ENCODE results near the gene PRKD3. TPM values are rescaled to one million over a fixed set of nuclear protein-coding genes. Genes with fewer than 3 reads are reported as not detected.
A peak's percentile ranks its signal among the peaks of the same experiment; 100 is the strongest.

Gene PRKD3
- total and polyA plus RNA-seq, 7 donors: 4.4 to 78.8 (median 53.9) TPM

DNA sequence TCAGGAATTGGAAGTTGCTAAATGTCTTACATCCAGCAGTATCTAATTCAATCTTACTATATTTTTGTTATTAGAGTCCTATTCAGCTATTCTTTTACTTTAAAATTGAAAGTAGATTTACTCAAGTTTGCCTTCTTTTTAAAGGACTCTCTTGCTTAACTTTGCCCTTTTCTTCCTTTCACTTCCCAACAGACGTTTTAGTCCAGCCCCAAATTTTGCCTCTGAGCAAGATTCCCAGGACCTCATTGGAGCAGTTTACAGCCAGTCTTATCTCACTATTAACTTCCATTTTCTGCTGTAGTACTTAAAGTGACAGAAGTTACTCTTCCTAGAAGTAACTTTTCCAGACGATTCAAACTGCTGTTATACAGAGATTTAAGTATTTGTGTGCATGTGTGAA, 1.7 kb upstream of the PRKD3 start:
- Histone ChIP-seq H3K36me3 (no peaks in the 10 kb centered on the region), H3K27me3 (no peaks in the 10 kb centered on the region), H3K4me1 (peaks cover 0 to 33% (median 25%) of the 10 kb centered on the region in 4 donors), H3K27ac (peak overlapping the region; percentile 86 to 96 (median 95)), H3K9me3 (no peaks in the 10 kb centered on the region), H3K4me3 (peak overlapping the region in 2 of 4 donors; percentile 90 to 98)
- DNase-seq: peak; percentile 75
- WGBS, 2 donors: 5 to 23% methylated on average over 2 of the region's 2 CpGs
- intact Hi-C loops (cut with DNase I): loop anchor here (2.0 to 5.0 kb wide), 2 partner anchors 17 to 51 kb away; no protein-coding TSS in a partner anchor
- TF ChIP-seq, protein P1, sequence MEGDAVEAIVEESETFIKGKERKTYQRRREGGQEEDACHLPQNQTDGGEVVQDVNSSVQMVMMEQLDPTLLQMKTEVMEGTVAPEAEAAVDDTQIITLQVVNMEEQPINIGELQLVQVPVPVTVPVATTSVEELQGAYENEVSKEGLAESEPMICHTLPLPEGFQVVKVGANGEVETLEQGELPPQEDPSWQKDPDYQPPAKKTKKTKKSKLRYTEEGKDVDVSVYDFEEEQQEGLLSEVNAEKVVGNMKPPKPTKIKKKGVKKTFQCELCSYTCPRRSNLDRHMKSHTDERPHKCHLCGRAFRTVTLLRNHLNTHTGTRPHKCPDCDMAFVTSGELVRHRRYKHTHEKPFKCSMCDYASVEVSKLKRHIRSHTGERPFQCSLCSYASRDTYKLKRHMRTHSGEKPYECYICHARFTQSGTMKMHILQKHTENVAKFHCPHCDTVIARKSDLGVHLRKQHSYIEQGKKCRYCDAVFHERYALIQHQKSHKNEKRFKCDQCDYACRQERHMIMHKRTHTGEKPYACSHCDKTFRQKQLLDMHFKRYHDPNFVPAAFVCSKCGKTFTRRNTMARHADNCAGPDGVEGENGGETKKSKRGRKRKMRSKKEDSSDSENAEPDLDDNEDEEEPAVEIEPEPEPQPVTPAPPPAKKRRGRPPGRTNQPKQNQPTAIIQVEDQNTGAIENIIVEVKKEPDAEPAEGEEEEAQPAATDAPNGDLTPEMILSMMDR (IDR thresholded peaks at IDR 0.05): no peak
- peak in 2 of 4 donors; percentile 18 to 61 for TF ChIP-seq POLR2AphosphoS5 (IDR thresholded peaks at IDR 0.05)

DNA sequence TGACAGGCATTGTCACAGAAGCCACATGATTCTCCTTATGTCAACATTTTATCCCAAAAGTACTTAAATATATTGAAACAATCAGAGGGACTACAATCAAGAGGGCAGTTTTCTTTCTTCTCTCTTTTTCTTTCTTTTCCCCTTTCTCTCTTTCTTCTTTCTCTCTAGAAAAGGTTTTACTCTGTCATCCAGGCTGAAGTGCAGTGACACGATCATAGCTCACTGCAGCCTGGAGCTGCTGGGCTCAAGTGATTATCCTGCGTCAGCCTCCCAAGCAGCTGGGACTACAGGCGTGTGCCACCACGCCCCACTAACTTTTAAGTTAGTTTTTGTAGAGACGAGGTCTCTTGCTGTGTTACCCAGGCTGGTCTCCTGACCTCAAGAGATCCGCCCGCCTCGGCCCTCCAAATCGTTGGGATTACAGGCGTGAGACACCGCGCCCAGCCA, 1.0 kb upstream of the PRKD3 start:
- 53 to 75% methylated on average over 12 of the region's 12 CpGs for WGBS, 2 donors
- H3K36me3 ChIP-seq: no peaks in the 10 kb centered on the region
- H3K9me3 ChIP-seq: no peaks in the 10 kb centered on the region
- intact Hi-C loops (cut with DNase I): loop anchor here (1.0 to 5.0 kb wide), 3 partner anchors 17 to 94 kb away; partner anchors contain the start of genes CEBPZ and NDUFAF7
- peak overlapping the region in 3 of 4 donors; percentile 66 to 98 (median 90) for H3K4me3 ChIP-seq
- H3K4me1 ChIP-seq: peaks cover 0 to 40% (median 30%) of the 10 kb centered on the region in 4 donors
- H3K27ac ChIP-seq: peak overlapping the region; percentile 86 to 96 (median 95)
- no peak for TF ChIP-seq POLR2A (IDR thresholded peaks at IDR 0.05)
- H3K27me3 ChIP-seq: no peaks in the 10 kb centered on the region
- DNase-seq: no peak

DNA sequence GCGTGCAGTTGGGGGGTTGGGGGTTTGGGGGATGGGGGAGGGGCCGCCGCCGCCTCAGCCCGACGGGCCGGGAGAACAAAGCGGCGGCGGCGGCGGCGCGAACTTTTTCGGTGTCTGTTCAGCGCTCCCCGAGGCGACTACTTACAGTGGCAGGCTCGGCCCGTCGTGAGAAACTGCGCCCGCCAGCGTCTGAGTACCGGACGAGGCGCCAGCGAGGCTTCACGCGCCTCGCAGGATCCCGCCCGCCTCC, 172 bp downstream of the PRKD3 start:
- intact Hi-C loops (cut with DNase I): loop anchor here (5.0 kb wide), 1 partner anchor 52 kb away; no protein-coding TSS in a partner anchor
- DNase-seq: peak; percentile 93
- H3K9me3 ChIP-seq: no peaks in the 10 kb centered on the region
- TF ChIP-seq, protein P1 (IDR thresholded peaks at IDR 0.05): no peak
- peak; percentile 36 to 52 for TF ChIP-seq POLR2A (IDR thresholded peaks at IDR 0.05)
- TF ChIP-seq EP300 (IDR thresholded peaks at IDR 0.05): no peak
- peak; percentile 88 to 96 (median 92) for TF ChIP-seq POLR2AphosphoS5 (IDR thresholded peaks at IDR 0.05)
- no peaks in the 10 kb centered on the region for H3K27me3 ChIP-seq
- H3K36me3 ChIP-seq: no peaks in the 10 kb centered on the region
- peak overlapping the region; percentile 66 to 98 (median 86) for H3K4me3 ChIP-seq
- peaks cover 0 to 52% (median 40%) of the 10 kb centered on the region in 4 donors for H3K4me1 ChIP-seq
- WGBS, 2 donors: 0 to 1% methylated on average over 33 of the region's 33 CpGs
- H3K27ac ChIP-seq: peak overlapping the region; percentile 86 to 96 (median 95)

DNA sequence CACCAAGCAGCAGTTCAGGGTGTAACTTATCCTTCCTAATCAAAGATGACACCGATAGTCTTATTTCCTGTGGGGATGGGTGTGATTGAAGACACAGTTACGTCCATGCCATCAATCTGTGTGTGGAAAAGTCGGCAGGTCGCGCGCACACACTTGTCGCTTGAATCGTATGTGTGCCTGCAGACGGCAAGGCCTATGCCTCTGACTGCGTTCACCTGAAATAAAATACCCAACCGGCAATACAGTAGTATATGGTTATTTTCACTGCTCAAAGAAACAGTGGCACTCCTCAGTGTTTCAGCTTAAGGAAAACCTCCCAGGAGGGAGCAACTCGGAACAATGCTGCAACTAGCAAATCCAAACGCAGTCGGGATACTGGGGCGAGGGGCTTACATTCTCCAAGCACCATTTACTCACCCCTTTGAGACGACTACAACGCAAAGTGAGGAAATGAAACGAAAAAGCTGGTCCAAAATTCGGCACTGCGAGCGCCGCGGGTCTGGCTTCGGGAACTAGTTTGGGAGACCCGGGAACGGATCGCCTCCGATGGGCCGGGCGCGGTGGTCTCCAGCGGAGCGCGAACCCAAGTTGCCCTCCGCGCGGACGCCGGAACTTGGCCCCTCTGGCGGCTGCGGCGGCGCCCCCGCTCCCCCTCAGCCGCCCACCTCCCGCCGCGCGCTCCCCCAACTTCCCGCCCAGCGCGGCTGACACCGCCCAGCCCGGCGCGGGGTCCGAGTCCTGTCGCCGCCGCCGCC, 675 bp downstream of the PRKD3 start:
- intact Hi-C loops (cut with DNase I): loop anchor here (5.0 kb wide), 1 partner anchor 52 kb away; no protein-coding TSS in a partner anchor
- Histone ChIP-seq H3K4me3 (peak overlapping the region; percentile 66 to 98 (median 86)), H3K9me3 (no peaks in the 10 kb centered on the region), H3K36me3 (no peaks in the 10 kb centered on the region), H3K4me1 (peaks cover 0 to 57% (median 44%) of the 10 kb centered on the region in 4 donors), H3K27me3 (no peaks in the 10 kb centered on the region), H3K27ac (peak overlapping the region; percentile 86 to 96 (median 95))
- peak; percentile 72 for DNase-seq
- TF ChIP-seq POLR2AphosphoS5 (IDR thresholded peaks at IDR 0.05) (peak; percentile 36 to 41 (median 39)), EP300 (IDR thresholded peaks at IDR 0.05) (no peak), POLR2A (IDR thresholded peaks at IDR 0.05) (no peak)
- TF ChIP-seq, protein P1 (IDR thresholded peaks at IDR 0.05): no peak
- 1% methylated on average over 61 of the region's 61 CpGs for WGBS, 2 donors

DNA sequence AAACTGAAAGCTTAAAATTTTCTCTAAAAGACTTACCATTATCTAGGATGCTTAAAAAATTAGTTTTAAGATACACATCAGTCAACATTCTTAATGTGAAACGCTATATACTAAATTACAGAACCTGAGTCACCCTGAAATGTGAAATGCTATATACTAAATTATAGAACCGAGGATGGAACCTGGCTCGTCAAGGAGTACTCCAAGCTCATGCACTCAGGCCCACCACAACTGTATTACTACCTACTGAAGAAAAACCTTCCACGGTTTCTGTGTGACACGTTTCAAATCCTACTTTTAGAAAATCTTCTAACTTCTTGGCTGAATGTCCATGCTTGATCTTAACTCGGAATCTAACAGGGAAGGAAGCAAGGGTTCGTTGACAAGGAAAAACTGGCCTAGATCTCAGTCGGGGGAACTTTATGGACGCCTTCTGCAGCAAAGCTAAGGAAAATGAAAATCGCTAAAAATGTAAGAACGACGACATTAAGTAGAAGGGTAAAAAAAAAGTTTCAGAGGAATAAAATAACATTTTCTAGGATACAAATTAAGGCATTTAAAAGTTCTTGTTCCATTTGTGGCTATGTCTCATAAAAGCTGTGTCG, 1.4 kb downstream of the PRKD3 start:
- Histone ChIP-seq H3K4me1 (peaks cover 0 to 64% (median 51%) of the 10 kb centered on the region in 4 donors), H3K4me3 (peak overlapping the region; percentile 66 to 98 (median 86)), H3K36me3 (no peaks in the 10 kb centered on the region), H3K27me3 (no peaks in the 10 kb centered on the region), H3K27ac (peak overlapping the region; percentile 86 to 96 (median 95)), H3K9me3 (no peaks in the 10 kb centered on the region)
- 23 to 36% methylated on average over 13 of the region's 13 CpGs for WGBS, 2 donors
- intact Hi-C loops (cut with DNase I): loop anchor here (5.0 kb wide), 1 partner anchor 51 kb away; no protein-coding TSS in a partner anchor
- no peak for TF ChIP-seq EP300 (IDR thresholded peaks at IDR 0.05)
- no peak for TF ChIP-seq POLR2AphosphoS5 (IDR thresholded peaks at IDR 0.05)
- TF ChIP-seq, protein P1 (IDR thresholded peaks at IDR 0.05): no peak
- TF ChIP-seq POLR2A (IDR thresholded peaks at IDR 0.05): no peak
- DNase-seq: no peak
